GM10266 (cell line): ENCODE results near the gene C16orf54.
"Not testable (repeated sequence)": the region's sequence is repeated elsewhere in the genome, so short reads cannot be mapped to it uniquely, and the experiment has no call there.

ENCODE experiments used
- DNase-seq: peaks from one replicate; pipeline ENCODE4 v3.0.0; 2012; ENCODE audit errors: extremely low spot score
- TF ChIP-seq, protein P1 (sequence below): IDR thresholded peaks from 2 replicates; pipeline ENCODE4 v1.5.1; 2012; ENCODE audit warnings: mild to moderate bottlenecking, low read depth; ENCODE audit not compliant: control insufficient read depth, insufficient read depth; ENCODE audit errors: missing control alignments

C16orf54 gene

GRCh38 chr16:29765167-29766032 lies 19.6 kb upstream of the C16orf54 start:
- TF ChIP-seq, protein P1, sequence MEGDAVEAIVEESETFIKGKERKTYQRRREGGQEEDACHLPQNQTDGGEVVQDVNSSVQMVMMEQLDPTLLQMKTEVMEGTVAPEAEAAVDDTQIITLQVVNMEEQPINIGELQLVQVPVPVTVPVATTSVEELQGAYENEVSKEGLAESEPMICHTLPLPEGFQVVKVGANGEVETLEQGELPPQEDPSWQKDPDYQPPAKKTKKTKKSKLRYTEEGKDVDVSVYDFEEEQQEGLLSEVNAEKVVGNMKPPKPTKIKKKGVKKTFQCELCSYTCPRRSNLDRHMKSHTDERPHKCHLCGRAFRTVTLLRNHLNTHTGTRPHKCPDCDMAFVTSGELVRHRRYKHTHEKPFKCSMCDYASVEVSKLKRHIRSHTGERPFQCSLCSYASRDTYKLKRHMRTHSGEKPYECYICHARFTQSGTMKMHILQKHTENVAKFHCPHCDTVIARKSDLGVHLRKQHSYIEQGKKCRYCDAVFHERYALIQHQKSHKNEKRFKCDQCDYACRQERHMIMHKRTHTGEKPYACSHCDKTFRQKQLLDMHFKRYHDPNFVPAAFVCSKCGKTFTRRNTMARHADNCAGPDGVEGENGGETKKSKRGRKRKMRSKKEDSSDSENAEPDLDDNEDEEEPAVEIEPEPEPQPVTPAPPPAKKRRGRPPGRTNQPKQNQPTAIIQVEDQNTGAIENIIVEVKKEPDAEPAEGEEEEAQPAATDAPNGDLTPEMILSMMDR = no peak
- no peak for DNase-seq

DNA sequence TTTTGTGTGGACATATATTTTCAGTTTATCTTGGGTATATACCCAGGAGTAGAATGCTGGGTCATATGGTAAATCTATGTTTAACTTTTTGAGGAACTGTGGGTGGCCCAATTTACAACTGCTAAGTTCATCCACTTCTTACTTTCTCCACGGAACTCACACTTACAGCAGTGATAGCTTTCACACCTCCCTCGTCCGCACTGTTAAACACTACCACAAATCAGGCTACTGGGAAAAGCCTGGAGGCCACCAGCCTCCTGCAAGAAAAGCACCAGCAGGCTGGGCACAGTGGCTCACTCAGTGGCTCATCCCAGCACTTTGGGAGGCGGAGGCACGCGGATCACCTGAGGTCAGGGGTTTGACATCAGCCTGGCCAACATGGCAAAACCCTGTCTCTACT lies 17.5 kb upstream of the C16orf54 start:
- TF ChIP-seq, protein P1 = no peak
- no peak for DNase-seq

DNA sequence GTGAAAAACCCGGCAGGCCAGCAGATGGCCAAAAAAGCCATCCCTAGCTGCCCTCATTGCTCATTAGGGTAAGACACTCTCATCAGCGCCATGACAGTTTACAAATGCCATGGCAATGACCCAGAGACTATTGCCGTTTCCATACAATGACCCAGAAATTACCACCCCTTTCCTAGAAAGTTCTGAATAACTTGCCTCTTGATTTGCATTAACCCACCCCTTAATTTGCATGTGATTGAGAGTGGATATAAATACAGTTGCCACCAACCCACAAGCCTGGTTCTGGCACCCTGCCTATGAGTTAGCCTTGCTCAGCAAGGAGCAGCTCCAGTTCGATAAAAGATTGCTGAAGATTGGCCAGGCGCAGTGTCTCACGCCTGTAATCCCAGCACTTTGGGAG lies 16.1 kb upstream of the C16orf54 start:
- DNase-seq = no peak
- TF ChIP-seq, protein P1 = no peak

- DNase-seq = not testable (repeated sequence)
These were observed 15.5 kb upstream of the C16orf54 start for GRCh38 chr16:29761280-29761651.

DNA sequence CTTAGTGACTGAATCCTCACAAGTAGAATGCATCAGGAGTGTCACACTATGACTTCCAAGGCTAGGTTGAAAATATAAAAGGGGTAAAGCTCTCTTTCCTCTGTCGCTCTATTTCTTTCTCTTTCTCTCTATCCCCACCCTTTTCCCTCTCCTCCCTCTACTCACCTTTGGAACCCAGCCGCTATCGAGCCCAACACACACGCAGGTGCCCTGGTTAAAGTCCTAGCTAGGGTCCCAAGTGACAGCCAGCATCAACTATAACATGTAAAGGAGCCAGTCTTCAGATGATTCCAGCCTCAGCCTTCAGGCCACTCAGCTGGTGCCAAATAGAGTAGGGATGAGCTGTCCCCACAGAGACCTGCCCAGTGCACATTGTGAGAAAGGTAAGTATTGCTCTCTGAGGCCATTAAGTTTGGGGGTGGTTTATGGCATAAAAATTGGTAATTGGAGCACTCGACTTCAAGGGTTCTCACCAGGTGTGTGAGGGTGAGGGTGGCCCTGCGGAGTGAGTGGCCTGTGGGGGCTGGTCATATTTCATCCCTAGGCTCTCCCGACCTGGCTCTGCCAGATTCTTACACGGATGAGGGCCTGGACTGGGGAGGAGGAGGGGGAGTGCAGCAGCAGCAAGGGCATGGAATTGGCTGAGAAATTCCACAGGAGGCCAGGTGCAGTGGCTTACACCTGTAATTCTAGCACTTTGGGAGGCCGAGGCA lies 14.9 kb upstream of the C16orf54 start:
- TF ChIP-seq, protein P1 = no peak
- no peak for DNase-seq

GRCh38 chr16:29757950-29758466 lies 12.2 kb upstream of the C16orf54 start:
- TF ChIP-seq, protein P1 = no peak
- DNase-seq = no peak

DNA sequence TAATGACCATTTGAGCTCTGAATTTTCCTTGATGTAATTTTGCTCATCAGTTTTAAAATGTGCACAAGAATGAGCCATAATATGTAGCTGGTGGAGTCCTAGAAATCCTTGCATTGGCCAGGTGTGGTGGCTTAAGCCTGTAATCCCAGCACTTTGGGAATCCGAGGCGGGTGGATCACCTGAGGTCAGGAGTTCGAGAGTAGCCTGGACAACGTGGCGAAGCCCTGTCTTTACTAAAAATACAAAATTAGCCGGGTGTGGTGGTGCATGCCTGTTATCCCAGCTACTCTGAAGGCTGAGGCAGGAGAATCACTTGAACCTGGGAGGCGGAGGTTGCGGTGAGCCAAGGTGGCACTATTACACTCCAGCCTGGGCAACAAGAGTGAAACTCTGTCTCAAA lies 11.3 kb upstream of the C16orf54 start:
- not testable (repeated sequence) for DNase-seq

DNA sequence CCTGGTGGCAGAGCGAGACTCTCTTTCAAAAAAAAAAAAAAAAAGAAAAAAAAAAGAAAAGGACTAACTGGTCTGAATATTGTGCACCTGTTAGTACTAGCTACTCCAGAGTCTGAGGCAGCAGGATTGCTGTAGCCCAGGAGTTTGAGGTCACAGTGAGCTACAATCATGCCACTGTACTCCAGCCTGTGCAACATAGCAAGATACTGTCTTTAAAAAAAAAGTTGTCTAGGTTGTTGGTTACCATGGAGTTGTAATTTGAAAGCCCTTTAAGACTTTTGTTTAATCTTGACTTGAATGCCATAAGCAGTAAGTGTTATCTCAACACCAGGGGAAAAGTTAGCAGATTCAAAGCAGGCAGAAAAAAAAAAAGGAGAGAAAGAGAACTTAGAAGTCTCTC lies 10.9 kb upstream of the C16orf54 start:
- TF ChIP-seq, protein P1 = no peak
- no peak for DNase-seq
